ENCODE measurements around the gene YBX3.
A peak's percentile ranks its signal among the peaks of the same experiment; 100 is the strongest.

DNA sequence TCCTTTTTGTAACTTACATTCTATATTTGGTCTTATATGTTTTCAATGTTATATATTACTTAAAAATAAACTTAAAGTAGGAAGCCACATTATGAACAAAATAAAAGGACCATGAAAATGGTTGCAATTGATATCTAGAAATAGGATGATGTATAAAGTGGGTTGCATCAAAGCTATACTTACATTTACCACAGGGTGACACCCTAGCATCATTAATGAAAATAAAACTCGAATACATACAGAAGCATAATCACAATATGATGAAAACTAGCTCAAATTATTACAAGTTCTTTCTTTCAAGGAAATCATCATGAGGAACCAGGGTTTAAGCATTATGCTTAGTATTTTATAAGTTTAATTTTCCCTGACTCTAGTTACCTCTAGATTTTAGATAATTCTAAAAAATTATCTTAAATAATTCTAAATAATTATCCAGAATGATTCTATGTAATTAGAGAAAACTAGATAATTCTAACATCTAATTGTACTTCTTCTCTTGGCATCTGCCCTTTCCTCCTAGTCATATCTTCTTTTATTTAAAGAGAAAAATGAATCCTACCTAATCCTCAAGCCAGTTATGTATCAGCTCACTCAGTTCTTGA lies 48.1 kb upstream of the YBX3 start:
- TF ChIP-seq, protein P1, sequence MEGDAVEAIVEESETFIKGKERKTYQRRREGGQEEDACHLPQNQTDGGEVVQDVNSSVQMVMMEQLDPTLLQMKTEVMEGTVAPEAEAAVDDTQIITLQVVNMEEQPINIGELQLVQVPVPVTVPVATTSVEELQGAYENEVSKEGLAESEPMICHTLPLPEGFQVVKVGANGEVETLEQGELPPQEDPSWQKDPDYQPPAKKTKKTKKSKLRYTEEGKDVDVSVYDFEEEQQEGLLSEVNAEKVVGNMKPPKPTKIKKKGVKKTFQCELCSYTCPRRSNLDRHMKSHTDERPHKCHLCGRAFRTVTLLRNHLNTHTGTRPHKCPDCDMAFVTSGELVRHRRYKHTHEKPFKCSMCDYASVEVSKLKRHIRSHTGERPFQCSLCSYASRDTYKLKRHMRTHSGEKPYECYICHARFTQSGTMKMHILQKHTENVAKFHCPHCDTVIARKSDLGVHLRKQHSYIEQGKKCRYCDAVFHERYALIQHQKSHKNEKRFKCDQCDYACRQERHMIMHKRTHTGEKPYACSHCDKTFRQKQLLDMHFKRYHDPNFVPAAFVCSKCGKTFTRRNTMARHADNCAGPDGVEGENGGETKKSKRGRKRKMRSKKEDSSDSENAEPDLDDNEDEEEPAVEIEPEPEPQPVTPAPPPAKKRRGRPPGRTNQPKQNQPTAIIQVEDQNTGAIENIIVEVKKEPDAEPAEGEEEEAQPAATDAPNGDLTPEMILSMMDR (IDR thresholded peaks at IDR 0.05): peak; percentile 53 to 87 (median 72)
- TF ChIP-seq POLR2A (IDR thresholded peaks at IDR 0.05): no peak

Measured in heart left ventricle (tissue), 13 donors.